ENCODE measurements around the gene PTGS2.

- TF ChIP-seq CTCF (IDR thresholded peaks at IDR 0.05) (no peak), POLR2A (IDR thresholded peaks at IDR 0.05) (no peak), POLR2AphosphoS5 (IDR thresholded peaks at IDR 0.05) (no peak), EP300 (IDR thresholded peaks at IDR 0.05) (no peak)
Observed at GRCh38 chr1:186689376-186689775, 9.2 kb upstream of the PTGS2 start.
